Measurements from ENCODE around the gene SFTPA2.
"Not testable (repeated sequence)": the region's sequence is repeated elsewhere in the genome, so short reads cannot be mapped to it uniquely, and the experiment has no call there.

Gene SFTPA2

GRCh38 chr10:79586933-79587332 is 26.7 kb upstream of the SFTPA2 start:
- no peaks in the 10 kb centered on the region for H3K36me3 ChIP-seq (ENCODE audit: insufficient read depth, low read length)
- no peaks in the 10 kb centered on the region for H3K27me3 ChIP-seq (ENCODE audit: insufficient read depth, low read length)
- no peak overlapping the region for H3K9ac ChIP-seq (ENCODE audit: low read depth, low read length)
- no peaks in the 10 kb centered on the region for H3K9me3 ChIP-seq (ENCODE audit: insufficient read depth, low read depth, low read length)
- H3K4me1 ChIP-seq (ENCODE audit: insufficient read depth, low read length): no peaks in the 10 kb centered on the region
- no peak overlapping the region for H3K27ac ChIP-seq (ENCODE audit: low read depth, low read length)
- H3K4me3 ChIP-seq (ENCODE audit: low read length): no peak overlapping the region
- WGBS: 84% methylated on average over 2 of the region's 2 CpGs

DNA sequence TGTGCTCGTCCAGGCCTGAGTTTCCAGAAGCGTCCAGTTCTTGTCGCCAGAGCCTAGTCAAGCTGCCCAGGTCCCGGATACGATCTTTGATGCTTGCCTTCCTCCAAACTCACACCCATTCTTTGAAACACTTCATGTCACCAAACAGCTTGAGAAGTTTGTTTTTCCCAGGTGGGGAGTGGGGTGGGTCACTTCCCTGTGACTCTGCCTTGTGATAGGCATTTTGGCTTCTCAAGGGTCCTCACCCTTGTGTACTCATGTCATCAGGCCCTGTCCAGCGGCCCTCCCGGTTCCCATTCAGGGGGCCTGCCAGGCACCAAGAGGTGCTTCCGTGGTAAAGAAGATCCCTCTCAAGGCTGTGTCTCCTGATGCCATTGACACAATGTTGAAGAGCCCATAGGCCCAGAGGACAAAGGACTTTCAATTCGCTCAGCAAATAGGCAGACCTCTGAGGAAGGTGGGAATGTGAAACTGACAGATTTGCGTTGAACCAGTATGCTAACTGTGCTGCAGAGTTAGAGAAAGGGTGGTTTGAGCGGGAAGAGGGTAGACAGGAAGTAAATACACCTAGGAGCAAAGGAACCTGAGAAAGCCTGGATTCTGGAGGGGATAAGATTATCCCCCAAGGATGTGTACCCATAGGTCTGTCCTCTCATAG is 25.8 kb upstream of the SFTPA2 start:
- H3K4me3 ChIP-seq (ENCODE audit: low read length): no peak overlapping the region
- no peaks in the 10 kb centered on the region for H3K9me3 ChIP-seq (ENCODE audit: insufficient read depth, low read depth, low read length)
- no peak overlapping the region for H3K27ac ChIP-seq (ENCODE audit: low read depth, low read length)
- 93% methylated on average over 11 of the region's 11 CpGs for WGBS
- H3K9ac ChIP-seq (ENCODE audit: low read depth, low read length): no peak overlapping the region
- no peaks in the 10 kb centered on the region for H3K4me1 ChIP-seq (ENCODE audit: insufficient read depth, low read length)
- H3K36me3 ChIP-seq (ENCODE audit: insufficient read depth, low read length): no peaks in the 10 kb centered on the region
- H3K27me3 ChIP-seq (ENCODE audit: insufficient read depth, low read length): no peaks in the 10 kb centered on the region

GRCh38 chr10:79583488-79584024 is 23.3 kb upstream of the SFTPA2 start:
- Histone ChIP-seq H3K9ac (ENCODE audit: low read depth, low read length) (no peak overlapping the region), H3K36me3 (ENCODE audit: insufficient read depth, low read length) (no peaks in the 10 kb centered on the region), H3K4me3 (ENCODE audit: low read length) (no peak overlapping the region), H3K9me3 (ENCODE audit: insufficient read depth, low read depth, low read length) (no peaks in the 10 kb centered on the region), H3K4me1 (ENCODE audit: insufficient read depth, low read length) (no peaks in the 10 kb centered on the region), H3K27me3 (ENCODE audit: insufficient read depth, low read length) (no peaks in the 10 kb centered on the region), H3K27ac (ENCODE audit: low read depth, low read length) (no peak overlapping the region)
- WGBS: 93% methylated on average over 7 of the region's 7 CpGs

DNA sequence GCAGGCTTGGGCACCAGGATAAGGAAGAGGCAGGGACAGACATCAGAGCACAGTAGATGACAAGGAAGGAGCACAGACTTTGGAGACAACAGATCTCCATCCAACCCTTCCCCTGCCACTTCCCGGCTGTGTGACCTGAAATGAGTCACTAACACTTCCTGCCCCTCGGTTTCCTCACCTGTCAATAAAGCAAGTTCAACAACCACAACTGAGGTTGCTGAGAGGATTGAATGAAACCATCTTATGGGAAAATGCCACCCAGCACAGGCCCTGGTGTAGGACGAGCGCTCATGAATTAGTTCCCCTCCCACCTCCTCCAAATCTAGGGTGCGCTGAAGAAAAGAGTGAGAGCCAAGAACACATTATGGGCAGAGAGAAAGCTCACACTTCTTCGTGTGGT is 22.7 kb upstream of the SFTPA2 start:
- H3K36me3 ChIP-seq (ENCODE audit: insufficient read depth, low read length); H3K9me3 ChIP-seq (ENCODE audit: insufficient read depth, low read depth, low read length); H3K27me3 ChIP-seq (ENCODE audit: insufficient read depth, low read length); H3K4me3 ChIP-seq (ENCODE audit: low read length); H3K4me1 ChIP-seq (ENCODE audit: insufficient read depth, low read length); H3K9ac ChIP-seq (ENCODE audit: low read depth, low read length); H3K27ac ChIP-seq (ENCODE audit: low read depth, low read length): not testable (repeated sequence)
- WGBS: 69% methylated on average over 3 of the region's 6 CpGs

DNA sequence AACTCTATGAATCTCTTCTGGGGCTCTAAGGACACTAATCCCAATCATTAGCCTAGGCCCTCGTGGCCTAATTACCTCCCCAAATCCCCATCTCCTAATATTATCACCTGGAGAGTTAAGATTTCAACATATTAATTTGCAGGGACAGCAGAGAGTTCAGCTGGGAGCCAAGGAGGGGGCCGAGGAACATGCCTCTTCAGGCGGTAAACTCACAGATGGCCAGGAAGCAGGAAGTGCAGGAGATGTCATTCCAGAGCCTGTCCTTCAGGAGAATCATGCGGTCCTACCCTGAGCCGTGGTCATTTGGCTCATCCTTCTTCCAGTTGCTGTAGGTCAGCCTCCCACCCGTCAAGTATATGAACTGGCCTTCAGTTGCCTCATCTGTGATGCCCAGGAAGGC is 21.9 kb upstream of the SFTPA2 start:
- Histone ChIP-seq H3K27ac (ENCODE audit: low read depth, low read length) (no peak overlapping the region), H3K27me3 (ENCODE audit: insufficient read depth, low read length) (no peaks in the 10 kb centered on the region; the same call in 1 of the 2 replicates), H3K9ac (ENCODE audit: low read depth, low read length) (no peak overlapping the region), H3K4me3 (ENCODE audit: low read length) (no peak overlapping the region), H3K36me3 (ENCODE audit: insufficient read depth, low read length) (no peaks in the 10 kb centered on the region), H3K4me1 (ENCODE audit: insufficient read depth, low read length) (no peaks in the 10 kb centered on the region), H3K9me3 (ENCODE audit: insufficient read depth, low read depth, low read length) (no peaks in the 10 kb centered on the region)
- WGBS: 92% methylated on average over 6 of the region's 6 CpGs

GRCh38 chr10:79581044-79581443 is 20.8 kb upstream of the SFTPA2 start:
- Histone ChIP-seq H3K9ac (ENCODE audit: low read depth, low read length) (no peak overlapping the region), H3K9me3 (ENCODE audit: insufficient read depth, low read depth, low read length) (no peaks in the 10 kb centered on the region), H3K36me3 (ENCODE audit: insufficient read depth, low read length) (no peaks in the 10 kb centered on the region), H3K4me1 (ENCODE audit: insufficient read depth, low read length) (no peaks in the 10 kb centered on the region), H3K27me3 (ENCODE audit: insufficient read depth, low read length) (no peaks in the 10 kb centered on the region; the same call in 1 of the 2 replicates), H3K27ac (ENCODE audit: low read depth, low read length) (no peak overlapping the region), H3K4me3 (ENCODE audit: low read length) (no peak overlapping the region)

- Histone ChIP-seq H3K4me3 (ENCODE audit: low read length) (no peak overlapping the region), H3K4me1 (ENCODE audit: insufficient read depth, low read length) (no peaks in the 10 kb centered on the region), H3K27me3 (ENCODE audit: insufficient read depth, low read length) (no peaks in the 10 kb centered on the region; the same call in 1 of the 2 replicates), H3K9me3 (ENCODE audit: insufficient read depth, low read depth, low read length) (no peaks in the 10 kb centered on the region), H3K27ac (ENCODE audit: low read depth, low read length) (no peak overlapping the region), H3K9ac (ENCODE audit: low read depth, low read length) (no peak overlapping the region), H3K36me3 (ENCODE audit: insufficient read depth, low read length) (no peaks in the 10 kb centered on the region)
- 93% methylated on average over 2 of the region's 2 CpGs for WGBS
Measured at GRCh38 chr10:79579361-79579760, 19.2 kb upstream of the SFTPA2 start.

GRCh38 chr10:79570624-79571023 is 10.4 kb upstream of the SFTPA2 start:
- WGBS: 86% methylated on average over 6 of the region's 6 CpGs
- H3K4me3 ChIP-seq (ENCODE audit: low read length); H3K36me3 ChIP-seq (ENCODE audit: insufficient read depth, low read length); H3K4me1 ChIP-seq (ENCODE audit: insufficient read depth, low read length); H3K27me3 ChIP-seq (ENCODE audit: insufficient read depth, low read length); H3K9ac ChIP-seq (ENCODE audit: low read depth, low read length); H3K27ac ChIP-seq (ENCODE audit: low read depth, low read length): not testable (repeated sequence)
- H3K9me3 ChIP-seq (ENCODE audit: insufficient read depth, low read depth, low read length): peaks cover 15% of the 10 kb centered on the region

- H3K4me3 ChIP-seq (ENCODE audit: low read length): no peak overlapping the region
- no peaks in the 10 kb centered on the region for H3K36me3 ChIP-seq (ENCODE audit: insufficient read depth, low read length)
- H3K4me1 ChIP-seq (ENCODE audit: insufficient read depth, low read length): no peaks in the 10 kb centered on the region
- peaks cover 18% of the 10 kb centered on the region; the same call in 1 of the 2 replicates for H3K27me3 ChIP-seq (ENCODE audit: insufficient read depth, low read length)
- no peak overlapping the region for H3K27ac ChIP-seq (ENCODE audit: low read depth, low read length)
- H3K9ac ChIP-seq (ENCODE audit: low read depth, low read length): no peak overlapping the region
- WGBS: 80% methylated on average over 3 of the region's 4 CpGs
- no peaks in the 10 kb centered on the region for H3K9me3 ChIP-seq (ENCODE audit: insufficient read depth, low read depth, low read length)
Measured at GRCh38 chr10:79563426-79563825, 3.2 kb upstream of the SFTPA2 start.

DNA sequence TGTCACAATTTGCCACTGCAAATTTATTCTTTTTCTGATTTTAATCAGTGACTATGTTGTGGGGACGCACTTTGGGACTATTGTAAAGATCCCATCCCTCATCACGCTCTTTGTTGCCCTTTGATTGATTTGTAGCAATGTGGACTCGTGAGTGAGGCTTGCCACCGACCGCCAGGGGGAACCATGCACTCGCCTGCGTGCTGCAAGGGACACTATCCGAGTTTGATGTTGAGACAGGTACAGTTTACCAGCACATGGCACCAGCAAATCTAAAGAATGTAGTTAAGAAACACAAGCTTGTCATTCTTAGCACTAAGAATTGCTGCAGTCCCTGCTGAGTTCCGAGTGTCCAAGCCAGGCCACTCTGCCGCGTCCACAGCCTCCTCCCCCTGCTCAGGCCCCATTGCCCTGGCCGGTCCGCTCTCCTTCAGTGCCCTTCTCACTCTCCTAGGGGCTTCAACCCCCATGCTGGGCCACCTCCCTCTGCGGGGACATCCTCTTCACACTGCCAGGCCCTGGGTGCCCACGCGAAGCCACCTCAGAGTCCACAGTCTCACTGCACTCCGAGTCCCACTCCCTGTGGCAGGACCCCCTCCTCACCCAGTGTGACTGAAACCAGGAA is 2.0 kb upstream of the SFTPA2 start:
- WGBS: 29% methylated on average over 17 of the region's 17 CpGs
- no peak overlapping the region for H3K9ac ChIP-seq (ENCODE audit: low read depth, low read length)
- H3K27me3 ChIP-seq (ENCODE audit: insufficient read depth, low read length): peaks cover 18% of the 10 kb centered on the region; the same call in 1 of the 2 replicates
- peak overlapping the region; percentile 24; the same call in 1 of the 2 replicates for H3K4me3 ChIP-seq (ENCODE audit: low read length)
- no peaks in the 10 kb centered on the region for H3K36me3 ChIP-seq (ENCODE audit: insufficient read depth, low read length)
- no peak overlapping the region for H3K27ac ChIP-seq (ENCODE audit: low read depth, low read length)
- no peaks in the 10 kb centered on the region for H3K9me3 ChIP-seq (ENCODE audit: insufficient read depth, low read depth, low read length)
- H3K4me1 ChIP-seq (ENCODE audit: insufficient read depth, low read length): no peaks in the 10 kb centered on the region

GRCh38 chr10:79561257-79561656 is 1.1 kb upstream of the SFTPA2 start:
- H3K9me3 ChIP-seq (ENCODE audit: insufficient read depth, low read depth, low read length): no peaks in the 10 kb centered on the region
- H3K27me3 ChIP-seq (ENCODE audit: insufficient read depth, low read length): peaks cover 18% of the 10 kb centered on the region; the same call in 1 of the 2 replicates
- H3K9ac ChIP-seq (ENCODE audit: low read depth, low read length): no peak overlapping the region
- 88% methylated on average over 3 of the region's 3 CpGs for WGBS
- H3K4me3 ChIP-seq (ENCODE audit: low read length): no peak overlapping the region
- no peak overlapping the region for H3K27ac ChIP-seq (ENCODE audit: low read depth, low read length)
- no peaks in the 10 kb centered on the region for H3K36me3 ChIP-seq (ENCODE audit: insufficient read depth, low read length)
- no peaks in the 10 kb centered on the region for H3K4me1 ChIP-seq (ENCODE audit: insufficient read depth, low read length)

Measured in HUES64 (cell line).